H9 (cell line): ENCODE data around the gene TNFRSF21. TPM values are rescaled to one million over a fixed set of nuclear protein-coding genes. Genes with fewer than 3 reads are reported as not detected.

ENCODE experiments used
- DNase-seq: peaks from one replicate; pipeline ENCODE4 v3.0.0-alpha.2; 2017
- H2AFZ ChIP-seq: one replicate; pipeline ENCODE4 v1.6.1; 2013; ENCODE audit warnings: mild to moderate bottlenecking, low read length, control low read depth, moderate library complexity
- H2AK5ac ChIP-seq: 2 replicates; pipeline ENCODE4 v1.6.1; 2013; ENCODE audit warnings: low read length, control low read depth, mixed read lengths; ENCODE audit not compliant: insufficient read length
- H2BK120ac ChIP-seq: one replicate; pipeline ENCODE4 v1.6.1; 2013; ENCODE audit warnings: low read depth, mild to moderate bottlenecking, low read length, control low read depth, inconsistent platforms; ENCODE audit not compliant: poor library complexity, severe bottlenecking
- H2BK12ac ChIP-seq: 2 replicates; pipeline ENCODE4 v1.6.1; 2013; ENCODE audit warnings: low read length, control low read depth, mixed read lengths, low read depth; ENCODE audit not compliant: insufficient read length
- H2BK15ac ChIP-seq: 2 replicates; pipeline ENCODE4 v1.6.1; 2013; ENCODE audit warnings: low read depth, low read length, control low read depth
- H2BK20ac ChIP-seq: one replicate; pipeline ENCODE4 v1.6.1; 2013; ENCODE audit warnings: low read depth, mild to moderate bottlenecking, low read length, control low read depth, inconsistent platforms; ENCODE audit not compliant: poor library complexity, severe bottlenecking
- H2BK5ac ChIP-seq: 2 replicates; pipeline ENCODE4 v1.6.1; 2013; ENCODE audit warnings: low read length, control low read depth, mixed read lengths; ENCODE audit not compliant: insufficient read length
- H3K14ac ChIP-seq: 2 replicates; pipeline ENCODE4 v1.6.1; 2013; ENCODE audit warnings: low read length, control low read depth; ENCODE audit not compliant: insufficient read depth
- H3K18ac ChIP-seq: 2 replicates; pipeline ENCODE4 v1.6.1; 2013; ENCODE audit warnings: low read depth, mild to moderate bottlenecking, mixed read lengths, low read length, control low read depth; ENCODE audit not compliant: insufficient read length
- H3K23ac ChIP-seq: 2 replicates; pipeline ENCODE4 v1.6.1; 2013; ENCODE audit warnings: low read length, control low read depth, mixed read lengths, low read depth; ENCODE audit not compliant: insufficient read length
- H3K23me2 ChIP-seq: 2 replicates; pipeline ENCODE4 v1.6.1; 2013; ENCODE audit warnings: low read depth, mild to moderate bottlenecking, mixed read lengths, low read length, control low read depth; ENCODE audit not compliant: insufficient read length, poor library complexity, severe bottlenecking
- H3K27ac ChIP-seq: 2 replicates; pipeline ENCODE4 v1.5.1; 2013; ENCODE audit warnings: low read length, control low read depth, mixed read lengths, low read depth; ENCODE audit not compliant: insufficient read length
- H3K27me3 ChIP-seq: 2 replicates; pipeline ENCODE4 v1.6.1; 2013; ENCODE audit warnings: low read length, control low read depth, inconsistent platforms; ENCODE audit not compliant: insufficient read depth
- H3K4ac ChIP-seq: 2 replicates; pipeline ENCODE4 v1.6.1; 2013; ENCODE audit warnings: low read depth, mild to moderate bottlenecking, control low read depth, inconsistent platforms, low read length, moderate library complexity
- H3K4me1 ChIP-seq: 2 replicates; pipeline ENCODE4 v1.6.1; 2013; ENCODE audit warnings: low read length, control low read depth, inconsistent platforms; ENCODE audit not compliant: insufficient read depth
- H3K4me2 ChIP-seq: 2 replicates; pipeline ENCODE4 v1.6.1; 2013; ENCODE audit warnings: low read length, control low read depth, mixed read lengths; ENCODE audit not compliant: insufficient read length, insufficient read depth
- H3K56ac ChIP-seq: 2 replicates; pipeline ENCODE4 v1.6.1; 2013; ENCODE audit warnings: low read depth, mild to moderate bottlenecking, mixed read lengths, low read length, control low read depth; ENCODE audit not compliant: insufficient read length
- H3K79me1 ChIP-seq: 2 replicates; pipeline ENCODE4 v1.6.1; 2013; ENCODE audit warnings: low read depth, mild to moderate bottlenecking, moderate library complexity, low read length, control low read depth, inconsistent platforms; ENCODE audit not compliant: insufficient read depth, poor library complexity, severe bottlenecking
- H3K79me2 ChIP-seq: 2 replicates; pipeline ENCODE4 v1.6.1; 2013; ENCODE audit warnings: low read length, control low read depth, inconsistent platforms; ENCODE audit not compliant: insufficient read depth
- H3K9ac ChIP-seq: 2 replicates; pipeline ENCODE4 v1.6.1; 2013; ENCODE audit warnings: low read length, control low read depth, mixed read lengths; ENCODE audit not compliant: insufficient read length; ENCODE audit errors: extremely low read depth
- H3K9me3 ChIP-seq: one replicate; pipeline ENCODE4 v1.6.1; 2013; ENCODE audit warnings: low read depth, low read length, inconsistent platforms; ENCODE audit not compliant: control insufficient read depth
- H3T11ph ChIP-seq: one replicate; pipeline ENCODE4 v1.6.1; 2013; ENCODE audit warnings: mild to moderate bottlenecking, low read length, control low read depth, inconsistent platforms
- H4K20me1 ChIP-seq: one replicate; pipeline ENCODE4 v1.6.1; 2013; ENCODE audit not compliant: control insufficient read depth, insufficient read length, insufficient read depth
- H4K5ac ChIP-seq: 2 replicates; pipeline ENCODE4 v1.6.1; 2013; ENCODE audit warnings: low read depth, mild to moderate bottlenecking, mixed read lengths, low read length, control low read depth; ENCODE audit not compliant: insufficient read length
- H4K8ac ChIP-seq: replicated peaks from 2 replicates; pipeline ENCODE4 v1.6.1; 2013; ENCODE audit warnings: low read length, control low read depth, mixed read lengths, low read depth; ENCODE audit not compliant: insufficient read length
- H4K91ac ChIP-seq: 2 replicates; pipeline ENCODE4 v1.6.1; 2013; ENCODE audit warnings: low read depth, mild to moderate bottlenecking, moderate library complexity, mixed read lengths, low read length, control low read depth; ENCODE audit not compliant: insufficient read length
- H3K27ac Mint-ChIP-seq, 3 experiments: 2 replicates in 2 of 3; 3 replicates in 1 of 3; pipeline ENCODE4 v1.8.0; 2020 to 2021; ENCODE audit warnings: mixed read lengths in 3 of 3, mild to moderate bottlenecking in 1 of 3, moderate library complexity in 1 of 3
- H3K27me3 Mint-ChIP-seq: 2 replicates; pipeline ENCODE4 v1.8.0; 2021; ENCODE audit warnings: low read depth, mild to moderate bottlenecking, moderate library complexity, mixed read lengths
- H3K36me3 Mint-ChIP-seq, 3 experiments: 2 replicates in 2 of 3; 3 replicates in 1 of 3; pipeline ENCODE4 v1.8.0; 2020 to 2021; ENCODE audit warnings: low read depth in 3 of 3, mixed read lengths in 3 of 3; ENCODE audit not compliant: insufficient read depth in 1 of 3
- H3K4me1 Mint-ChIP-seq, 2 experiments: 2 replicates each; pipeline ENCODE4 v1.8.0; 2020; ENCODE audit warnings: mixed read lengths in 2 of 2
- H3K4me3 Mint-ChIP-seq, 2 experiments: 2 replicates in 1 of 2; 3 replicates in 1 of 2; pipeline ENCODE4 v1.8.0; 2020 to 2021; ENCODE audit warnings: mild to moderate bottlenecking in 2 of 2, mixed read lengths in 2 of 2, moderate library complexity in 1 of 2
- H3K9me3 Mint-ChIP-seq, 2 experiments: 2 replicates in 1 of 2; 3 replicates in 1 of 2; pipeline ENCODE4 v1.8.0; 2020; ENCODE audit warnings: mild to moderate bottlenecking in 2 of 2, mixed read lengths in 2 of 2, moderate library complexity in 1 of 2
- CTCF ChIP-seq: fragments of 200-600 bp; sonication (generic); conservative IDR thresholded peaks from 3 replicates; pipeline ENCODE4 v1.8.0; 2021; ENCODE audit warnings: antibody characterized with exemption, mild to moderate bottlenecking
- WGBS: extraction: QIAGEN DNeasy Blood & Tissue Kit; methylation state at CpG from one replicate; pipeline ENCODE4 v1.1.7; 2013; ENCODE audit warnings: missing lambda C conversion rate, low lambda C conversion rate, mixed read lengths; ENCODE audit not compliant: insufficient read length; ENCODE audit errors: extremely low coverage; 5-methylcytosine and 5-hydroxymethylcytosine counted together
- total RNA-seq: library from RNA; stranded (reverse); gene quantifications from 2 replicates; pipeline ENCODE4 v1.2.1, GENCODE V29; 2021

Gene TNFRSF21
- total RNA-seq, 1 experiment from 2014 or later = 39.1 TPM

DNA sequence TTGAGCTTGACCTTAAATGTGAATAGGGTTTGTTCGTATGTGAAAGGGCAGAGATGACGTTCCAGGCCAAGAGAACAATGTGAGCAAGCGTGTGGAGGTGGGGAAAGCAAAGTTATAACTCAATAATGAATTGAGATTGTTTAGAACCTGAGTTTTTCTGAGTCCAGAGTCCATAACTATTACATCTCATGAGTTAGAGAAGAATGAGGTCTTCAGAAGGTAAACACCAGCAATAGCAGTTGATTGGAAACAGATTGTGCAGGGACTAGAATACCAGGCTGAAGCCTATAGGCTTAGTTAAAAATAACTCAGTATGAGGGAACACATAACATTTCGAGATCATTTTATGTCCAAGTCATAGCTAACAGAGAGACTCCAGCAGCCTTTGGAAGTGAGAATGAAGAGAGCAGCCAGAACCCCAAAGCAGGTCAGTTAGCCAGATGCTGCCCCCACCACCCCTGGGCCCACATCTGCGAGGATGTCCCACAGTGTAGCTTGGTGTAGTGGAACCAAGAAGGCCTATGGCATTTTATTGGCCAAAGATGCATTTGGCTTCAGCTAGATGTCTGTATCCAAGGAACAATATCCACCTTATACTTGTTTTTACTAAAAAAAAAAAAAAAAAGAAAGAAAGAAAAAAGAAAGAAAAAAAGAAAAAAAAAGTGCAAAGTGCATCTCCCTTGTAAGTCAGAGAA, 121.7 kb downstream of the TNFRSF21 start:
- Histone ChIP-seq H3K4me1 (no peaks in the 10 kb centered on the region), H3K27me3 (no peaks in the 10 kb centered on the region), H3K79me2 (no peaks in the 10 kb centered on the region), H3K14ac (no peak overlapping the region), H4K20me1 (no peaks in the 10 kb centered on the region), H3K56ac (peak overlapping the region; percentile 90), H3K18ac (no peak overlapping the region), H2BK12ac (no peak overlapping the region), H3K79me1 (no peaks in the 10 kb centered on the region), H2BK120ac (no peak overlapping the region), H3K4me2 (no peak overlapping the region), H2BK15ac (no peak overlapping the region), H2AK5ac (no peak overlapping the region), H3K23ac (no peak overlapping the region), H3K9me3 (no peaks in the 10 kb centered on the region), H3K9ac (no peak overlapping the region), H2BK5ac (no peak overlapping the region), H4K5ac (no peak overlapping the region), H3K23me2 (no peaks in the 10 kb centered on the region), H3K4ac (no peak overlapping the region), H2AFZ (no peak overlapping the region), H2BK20ac (no peak overlapping the region), H4K91ac (no peak overlapping the region), H3T11ph (no peak overlapping the region), H4K8ac (no peak overlapping the region), H3K27ac (no peak overlapping the region)
- no peak for DNase-seq
- Mint-ChIP-seq H3K4me1 (no peaks in the 10 kb centered on the region), H3K27ac (no peak overlapping the region), H3K36me3 (no peaks in the 10 kb centered on the region), H3K4me3 (no peak overlapping the region), H3K27me3 (no peaks in the 10 kb centered on the region), H3K9me3 (no peaks in the 10 kb centered on the region)
- WGBS = no CpG with 5 or more reads among the region's 5 CpGs
- TF ChIP-seq CTCF = no peak
